Right lobe of liver (tissue), 4 donors: ENCODE data around the gene ANGPTL4.

ENCODE experiments used
- POLR2A ChIP-seq: fragments of 450-650 bp; IDR thresholded peaks from one replicate; pipeline ENCODE4 v1.6.1; 2017; ENCODE audit warnings: antibody characterized with exemption, mild to moderate bottlenecking
- TF ChIP-seq, protein P1 (sequence below), 4 donors: fragments of 200-600 bp in 3 of 4; fragments of 450-650 bp in 1 of 4; IDR thresholded peaks; one replicate each; pipeline versions ENCODE4 v1.5.1 to v1.8.0; 2016 to 2022; ENCODE audit warnings: antibody characterized with exemption in 4 of 4, mild to moderate bottlenecking in 2 of 4
- donor health status: DM: no; HTN: no; CAD: no.
- donor health status: DM: no; HTN: no; CAD: no.
- donor health status: DM: no; HTN: yes; CAD: no.

DNA sequence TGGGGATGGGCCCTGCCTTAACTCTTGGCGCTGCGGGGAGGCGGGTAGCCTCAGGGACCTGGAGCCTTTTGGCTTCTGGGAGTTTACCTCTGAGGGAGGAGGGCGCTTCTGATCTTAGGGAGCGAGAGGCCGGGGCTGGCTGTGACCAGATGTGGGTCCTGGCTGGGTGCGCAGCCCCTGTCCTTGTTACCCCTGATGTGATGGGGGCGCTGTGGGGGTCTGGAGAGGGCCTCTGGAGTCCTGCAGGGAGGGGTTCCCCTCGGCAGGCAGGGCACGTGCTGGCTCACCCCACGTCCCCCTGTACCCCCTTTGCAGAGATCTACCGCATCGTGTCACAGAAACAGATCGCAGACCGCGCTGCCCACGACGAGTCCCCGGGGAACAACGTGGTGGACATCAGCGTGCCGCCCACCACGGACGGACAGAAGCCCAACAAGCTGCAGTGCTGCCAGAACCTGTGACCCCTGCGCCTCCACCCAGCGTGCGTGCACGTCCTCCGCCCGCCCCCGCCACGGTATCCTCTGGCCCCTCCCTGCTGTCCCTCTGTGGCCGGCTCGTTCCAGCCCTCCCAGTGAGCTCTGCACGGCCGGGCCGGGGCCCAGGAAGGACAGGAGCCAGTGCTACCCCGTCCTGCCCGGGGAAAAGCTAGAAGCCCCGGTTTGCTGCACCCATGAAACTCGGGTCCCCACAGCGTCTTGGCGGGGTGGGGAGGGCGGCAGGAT, 39.3 kb downstream of the ANGPTL4 start:
- TF ChIP-seq, protein P1, sequence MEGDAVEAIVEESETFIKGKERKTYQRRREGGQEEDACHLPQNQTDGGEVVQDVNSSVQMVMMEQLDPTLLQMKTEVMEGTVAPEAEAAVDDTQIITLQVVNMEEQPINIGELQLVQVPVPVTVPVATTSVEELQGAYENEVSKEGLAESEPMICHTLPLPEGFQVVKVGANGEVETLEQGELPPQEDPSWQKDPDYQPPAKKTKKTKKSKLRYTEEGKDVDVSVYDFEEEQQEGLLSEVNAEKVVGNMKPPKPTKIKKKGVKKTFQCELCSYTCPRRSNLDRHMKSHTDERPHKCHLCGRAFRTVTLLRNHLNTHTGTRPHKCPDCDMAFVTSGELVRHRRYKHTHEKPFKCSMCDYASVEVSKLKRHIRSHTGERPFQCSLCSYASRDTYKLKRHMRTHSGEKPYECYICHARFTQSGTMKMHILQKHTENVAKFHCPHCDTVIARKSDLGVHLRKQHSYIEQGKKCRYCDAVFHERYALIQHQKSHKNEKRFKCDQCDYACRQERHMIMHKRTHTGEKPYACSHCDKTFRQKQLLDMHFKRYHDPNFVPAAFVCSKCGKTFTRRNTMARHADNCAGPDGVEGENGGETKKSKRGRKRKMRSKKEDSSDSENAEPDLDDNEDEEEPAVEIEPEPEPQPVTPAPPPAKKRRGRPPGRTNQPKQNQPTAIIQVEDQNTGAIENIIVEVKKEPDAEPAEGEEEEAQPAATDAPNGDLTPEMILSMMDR (IDR thresholded peaks at IDR 0.05): no peak
- no peak for TF ChIP-seq POLR2A
